Endothelial cell (in vitro differentiated cells): ENCODE data around the gene TTC9. TPM values are rescaled to one million over a fixed set of nuclear protein-coding genes. Genes with fewer than 3 reads are reported as not detected.

Experiments used
- DNase-seq: peaks from one replicate; pipeline ENCODE4 v3.0.0; 2021; ENCODE audit warnings: low spot score
- H3K27ac Mint-ChIP-seq: one replicate; pipeline ENCODE4 v1.8.0; 2021; ENCODE audit warnings: mixed read lengths, inconsistent platforms; ENCODE audit not compliant: unreplicated experiment
- H3K27me3 Mint-ChIP-seq: one replicate; pipeline ENCODE4 v1.8.0; 2021; ENCODE audit warnings: mild to moderate bottlenecking, moderate library complexity, mixed read lengths, inconsistent platforms; ENCODE audit not compliant: unreplicated experiment
- H3K36me3 Mint-ChIP-seq: one replicate; pipeline ENCODE4 v1.8.0; 2021; ENCODE audit warnings: mild to moderate bottlenecking, low read depth, mixed read lengths, inconsistent platforms; ENCODE audit not compliant: unreplicated experiment
- H3K4me1 Mint-ChIP-seq: one replicate; pipeline ENCODE4 v1.8.0; 2021; ENCODE audit warnings: mild to moderate bottlenecking, mixed read lengths, inconsistent platforms; ENCODE audit not compliant: unreplicated experiment
- H3K4me3 Mint-ChIP-seq: one replicate; pipeline ENCODE4 v1.8.0; 2021; ENCODE audit warnings: mild to moderate bottlenecking, mixed read lengths, inconsistent platforms; ENCODE audit not compliant: unreplicated experiment
- H3K9me3 Mint-ChIP-seq: one replicate; pipeline ENCODE4 v1.8.0; 2021; ENCODE audit warnings: mixed read lengths, inconsistent platforms; ENCODE audit not compliant: unreplicated experiment
- CTCF ChIP-seq: fragments of 200-600 bp; sonication (generic); IDR thresholded peaks from one replicate; pipeline ENCODE4 v1.5.0; 2021; ENCODE audit warnings: antibody characterized with exemption; ENCODE audit not compliant: unreplicated experiment
- total RNA-seq: library from RNA; stranded (reverse); fragmentation: NEBNext Ultra II Directional; extraction: Animal tissue kit (Norgen Biotek cat#: 25700); gene quantifications from one replicate; pipeline ENCODE4 v1.2.1, GENCODE V29; 2021; ENCODE audit not compliant: unreplicated experiment

Gene TTC9
- total RNA-seq, 1 donor from 2014 or later, result 16.9 TPM

- no peak for TF ChIP-seq CTCF
- peak overlapping the region; percentile 61 for H3K27ac Mint-ChIP-seq
- peaks cover 10% of the 10 kb centered on the region for H3K27me3 Mint-ChIP-seq
- DNase-seq, result no peak
- H3K4me3 Mint-ChIP-seq, result no peak overlapping the region
- H3K4me1 Mint-ChIP-seq, result peaks cover 65% of the 10 kb centered on the region
- peaks cover 25% of the 10 kb centered on the region for H3K36me3 Mint-ChIP-seq
- no peaks in the 10 kb centered on the region for H3K9me3 Mint-ChIP-seq
Observed at GRCh38 chr14:70651522-70651921, 9.8 kb downstream of the TTC9 start.

GRCh38 chr14:70652871-70653270 lies 11.2 kb downstream of the TTC9 start:
- H3K27me3 Mint-ChIP-seq, result peaks cover 11% of the 10 kb centered on the region
- H3K36me3 Mint-ChIP-seq, result peaks cover 28% of the 10 kb centered on the region
- no peaks in the 10 kb centered on the region for H3K9me3 Mint-ChIP-seq
- no peak for DNase-seq
- no peak for TF ChIP-seq CTCF
- peak overlapping the region; percentile 81 for H3K27ac Mint-ChIP-seq
- peak overlapping the region; percentile 43 for H3K4me3 Mint-ChIP-seq
- H3K4me1 Mint-ChIP-seq, result peaks cover 65% of the 10 kb centered on the region

- no peaks in the 10 kb centered on the region for H3K9me3 Mint-ChIP-seq
- DNase-seq, result no peak
- no peak for TF ChIP-seq CTCF
- H3K4me1 Mint-ChIP-seq, result peaks cover 61% of the 10 kb centered on the region
- H3K27ac Mint-ChIP-seq, result peak overlapping the region; percentile 5
- H3K4me3 Mint-ChIP-seq, result no peak overlapping the region
- peaks cover 11% of the 10 kb centered on the region for H3K27me3 Mint-ChIP-seq
- H3K36me3 Mint-ChIP-seq, result peaks cover 28% of the 10 kb centered on the region
Observed at GRCh38 chr14:70653662-70654061, 11.9 kb downstream of the TTC9 start.

- peaks cover 11% of the 10 kb centered on the region for H3K27me3 Mint-ChIP-seq
- peaks cover 28% of the 10 kb centered on the region for H3K36me3 Mint-ChIP-seq
- H3K27ac Mint-ChIP-seq, result peak overlapping the region; percentile 100
- no peaks in the 10 kb centered on the region for H3K9me3 Mint-ChIP-seq
- peaks cover 66% of the 10 kb centered on the region for H3K4me1 Mint-ChIP-seq
- TF ChIP-seq CTCF, result no peak
- H3K4me3 Mint-ChIP-seq, result no peak overlapping the region
- no peak for DNase-seq
Observed at GRCh38 chr14:70654632-70655031, 12.9 kb downstream of the TTC9 start.

GRCh38 chr14:70655110-70655826 lies 13.6 kb downstream of the TTC9 start:
- Mint-ChIP-seq H3K4me1 (peaks cover 69% of the 10 kb centered on the region), H3K36me3 (peaks cover 24% of the 10 kb centered on the region), H3K27me3 (peaks cover 11% of the 10 kb centered on the region), H3K4me3 (peak overlapping the region; percentile 70), H3K9me3 (no peaks in the 10 kb centered on the region), H3K27ac (peak overlapping the region; percentile 100)
- peak; percentile 70 for DNase-seq
- no peak for TF ChIP-seq CTCF
